ENCODE data around the gene ATRNL1.
"Not testable (repeated sequence)": the region's sequence is repeated elsewhere in the genome, so short reads cannot be mapped to it uniquely, and the experiment has no call there.

ATRNL1 gene

DNA sequence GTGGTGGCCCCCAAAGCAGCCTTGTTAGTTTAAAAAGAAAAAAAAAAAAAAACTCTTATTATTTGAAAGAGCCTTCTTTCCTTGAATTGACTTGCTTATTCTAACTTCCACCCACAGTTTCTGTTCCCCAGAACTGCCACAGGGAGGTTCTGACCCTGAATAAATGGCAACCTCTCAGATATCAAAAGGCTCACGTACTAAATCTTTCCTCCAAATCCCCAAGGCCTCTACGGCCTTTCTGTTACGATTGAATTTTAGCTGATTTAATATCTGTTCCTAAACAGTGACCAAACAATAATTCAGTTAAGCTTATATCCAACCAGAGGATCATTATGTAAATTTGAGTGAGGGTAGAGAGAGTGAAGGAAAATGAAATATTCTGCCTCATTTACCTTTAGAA is 697.1 kb downstream of the ATRNL1 start:
- H3K9me3 Mint-ChIP-seq = no peaks in the 10 kb centered on the region
- no peaks in the 10 kb centered on the region for H3K27me3 Mint-ChIP-seq (ENCODE audit: low read depth)
- no peak overlapping the region for H3K27ac Mint-ChIP-seq
- no peaks in the 10 kb centered on the region for H3K36me3 Mint-ChIP-seq (ENCODE audit: low read depth)
- H3K4me3 Mint-ChIP-seq = no peak overlapping the region
- no peaks in the 10 kb centered on the region for H3K4me1 Mint-ChIP-seq (ENCODE audit: low read depth)

DNA sequence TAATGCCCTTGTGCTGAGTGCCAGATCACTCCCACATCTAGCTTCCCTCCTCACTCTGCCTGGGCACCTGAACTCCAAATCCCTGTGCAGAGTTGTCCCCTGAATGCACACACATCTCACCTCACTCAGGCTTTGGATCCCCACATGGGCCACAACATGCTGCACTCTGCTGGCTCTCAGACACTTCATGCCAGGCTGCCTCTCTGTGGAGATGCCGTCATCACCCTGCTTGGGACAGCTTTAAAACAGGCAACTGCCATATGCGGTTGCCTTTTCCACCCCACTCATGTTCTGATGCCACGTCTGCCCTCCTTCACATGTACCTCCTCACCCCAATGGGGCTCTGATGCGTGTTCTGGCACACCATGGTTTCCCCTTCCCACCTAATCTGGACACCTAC is 702.8 kb downstream of the ATRNL1 start:
- Mint-ChIP-seq H3K9me3 (no peaks in the 10 kb centered on the region), H3K27ac (no peak overlapping the region), H3K4me3 (no peak overlapping the region), H3K4me1 (ENCODE audit: low read depth) (no peaks in the 10 kb centered on the region), H3K27me3 (ENCODE audit: low read depth) (no peaks in the 10 kb centered on the region), H3K36me3 (ENCODE audit: low read depth) (no peaks in the 10 kb centered on the region)

- no peaks in the 10 kb centered on the region for H3K36me3 Mint-ChIP-seq (ENCODE audit: low read depth)
- H3K27ac Mint-ChIP-seq = no peak overlapping the region
- no peaks in the 10 kb centered on the region for H3K4me1 Mint-ChIP-seq (ENCODE audit: low read depth)
These were observed 708.3 kb downstream of the ATRNL1 start for GRCh38 chr10:115801457-115801856.

DNA sequence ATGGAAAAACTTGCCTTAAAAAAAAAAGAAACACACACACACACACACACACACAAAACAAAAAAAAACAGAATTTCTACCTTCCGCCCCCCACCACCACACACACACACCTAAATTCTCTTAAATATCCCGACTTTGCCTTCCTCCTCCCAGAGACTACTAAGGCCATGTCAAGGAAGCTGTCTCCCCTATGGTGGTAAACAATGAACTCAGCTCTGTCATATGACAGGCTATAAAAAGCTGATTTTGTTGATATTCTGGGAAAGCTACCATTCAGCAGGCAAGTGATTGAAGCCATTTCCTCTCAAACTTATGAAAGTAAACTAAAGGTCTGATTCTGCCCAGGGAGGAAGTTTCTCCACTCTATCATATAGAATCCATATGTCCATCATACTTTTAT is 708.8 kb downstream of the ATRNL1 start:
- Mint-ChIP-seq H3K4me3 (no peak overlapping the region), H3K36me3 (ENCODE audit: low read depth) (no peaks in the 10 kb centered on the region), H3K4me1 (ENCODE audit: low read depth) (no peaks in the 10 kb centered on the region), H3K9me3 (no peaks in the 10 kb centered on the region), H3K27me3 (ENCODE audit: low read depth) (no peaks in the 10 kb centered on the region), H3K27ac (no peak overlapping the region)

More at GRCh38 chr10:115801457-115801856, 708.3 kb downstream of the ATRNL1 start:
- no peaks in the 10 kb centered on the region for H3K9me3 Mint-ChIP-seq
- H3K4me3 Mint-ChIP-seq = no peak overlapping the region
- no peaks in the 10 kb centered on the region for H3K27me3 Mint-ChIP-seq (ENCODE audit: low read depth)

- Mint-ChIP-seq H3K36me3 (ENCODE audit: low read depth) (no peaks in the 10 kb centered on the region), H3K4me3 (no peak overlapping the region), H3K4me1 (ENCODE audit: low read depth) (no peaks in the 10 kb centered on the region), H3K27me3 (ENCODE audit: low read depth) (no peaks in the 10 kb centered on the region), H3K9me3 (no peaks in the 10 kb centered on the region), H3K27ac (no peak overlapping the region)
These were observed 709.7 kb downstream of the ATRNL1 start for GRCh38 chr10:115802911-115803310.

- Mint-ChIP-seq H3K4me1 (ENCODE audit: low read depth) (no peaks in the 10 kb centered on the region), H3K4me3 (no peak overlapping the region), H3K27me3 (ENCODE audit: low read depth) (no peaks in the 10 kb centered on the region), H3K27ac (no peak overlapping the region), H3K36me3 (ENCODE audit: low read depth) (no peaks in the 10 kb centered on the region), H3K9me3 (no peaks in the 10 kb centered on the region)
These were observed 721.4 kb downstream of the ATRNL1 start for GRCh38 chr10:115814542-115814941.

DNA sequence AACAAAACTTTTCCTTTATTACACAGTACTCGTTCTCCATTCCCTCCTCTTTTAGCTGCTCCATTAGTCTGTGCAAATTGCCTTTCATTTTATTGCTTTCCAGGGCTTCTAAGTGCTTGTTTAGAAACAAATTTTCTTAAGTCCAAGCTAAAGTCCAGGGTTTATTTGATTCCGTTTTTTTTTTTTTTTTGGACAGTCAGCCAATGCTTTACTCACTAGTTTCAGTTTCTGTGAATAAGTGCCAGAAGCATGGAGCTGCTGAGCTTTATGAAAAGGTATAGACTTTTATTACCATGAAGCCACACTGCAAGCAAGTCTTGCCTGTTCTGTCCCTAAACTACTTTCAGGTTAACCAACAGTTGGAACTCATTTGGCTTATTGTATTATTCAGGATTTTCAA is 724.8 kb downstream of the ATRNL1 start:
- Mint-ChIP-seq H3K4me1 (ENCODE audit: low read depth) (no peaks in the 10 kb centered on the region), H3K27ac (no peak overlapping the region), H3K27me3 (ENCODE audit: low read depth) (no peaks in the 10 kb centered on the region)

GRCh38 chr10:115826396-115826795 is 733.2 kb downstream of the ATRNL1 start:
- H3K27me3 Mint-ChIP-seq (ENCODE audit: low read depth) = no peaks in the 10 kb centered on the region

More for the DNA sequence above, 724.8 kb downstream of the ATRNL1 start:
- H3K36me3 Mint-ChIP-seq (ENCODE audit: low read depth) = no peaks in the 10 kb centered on the region
- H3K9me3 Mint-ChIP-seq = peaks cover 9% of the 10 kb centered on the region
- H3K4me3 Mint-ChIP-seq = no peak overlapping the region

DNA sequence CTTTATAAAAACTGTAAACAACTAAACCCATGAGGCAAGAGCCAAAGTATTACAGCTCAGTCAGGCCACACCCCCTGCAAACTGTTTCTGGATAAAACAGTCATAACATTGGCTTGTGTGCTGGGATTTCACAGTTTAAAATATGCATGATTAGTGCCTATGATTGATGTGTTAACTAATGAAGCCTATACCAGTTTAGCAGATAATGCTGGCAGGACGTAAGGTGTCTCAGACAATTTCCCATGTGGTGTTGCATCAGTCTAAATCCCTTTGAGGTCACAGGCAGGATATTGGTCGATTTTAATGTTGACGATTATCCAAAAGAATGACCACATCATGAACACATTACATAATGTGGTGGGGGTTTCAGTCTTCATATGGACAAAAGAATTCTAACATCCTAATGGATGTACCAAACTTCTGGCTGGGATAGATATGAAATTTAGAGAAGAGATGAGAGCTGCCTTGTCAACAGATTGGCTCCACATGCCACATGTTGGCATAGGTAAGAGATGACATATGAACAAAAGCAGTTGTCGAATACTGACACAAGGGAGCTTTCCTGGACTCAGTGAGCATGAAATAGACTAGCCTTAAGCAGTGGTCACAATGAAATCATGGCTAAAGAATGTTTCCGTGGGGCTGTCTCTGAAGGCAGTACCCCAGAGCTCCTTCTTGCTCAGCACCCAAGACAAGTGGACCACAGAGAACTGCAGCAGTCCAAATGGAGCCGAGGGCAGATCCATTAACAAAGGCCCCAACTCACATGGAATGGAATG is 734.3 kb downstream of the ATRNL1 start:
- no peaks in the 10 kb centered on the region for H3K27me3 Mint-ChIP-seq (ENCODE audit: low read depth)
- no peak overlapping the region for H3K4me3 Mint-ChIP-seq
- no peaks in the 10 kb centered on the region for H3K36me3 Mint-ChIP-seq (ENCODE audit: low read depth)
- peaks cover 22% of the 10 kb centered on the region for H3K9me3 Mint-ChIP-seq
- no peaks in the 10 kb centered on the region for H3K4me1 Mint-ChIP-seq (ENCODE audit: low read depth)
- H3K27ac Mint-ChIP-seq = no peak overlapping the region

More at GRCh38 chr10:115826396-115826795, 733.2 kb downstream of the ATRNL1 start:
- no peaks in the 10 kb centered on the region for H3K36me3 Mint-ChIP-seq (ENCODE audit: low read depth)
- H3K9me3 Mint-ChIP-seq = peaks cover 28% of the 10 kb centered on the region
- H3K4me1 Mint-ChIP-seq (ENCODE audit: low read depth) = no peaks in the 10 kb centered on the region
- H3K4me3 Mint-ChIP-seq = no peak overlapping the region
- H3K27ac Mint-ChIP-seq = no peak overlapping the region

GRCh38 chr10:115828182-115828581 is 735.0 kb downstream of the ATRNL1 start:
- H3K9me3 Mint-ChIP-seq = peaks cover 20% of the 10 kb centered on the region
- H3K36me3 Mint-ChIP-seq (ENCODE audit: low read depth); H3K4me1 Mint-ChIP-seq (ENCODE audit: low read depth); H3K4me3 Mint-ChIP-seq; H3K27me3 Mint-ChIP-seq (ENCODE audit: low read depth); H3K27ac Mint-ChIP-seq: not testable (repeated sequence)

DNA sequence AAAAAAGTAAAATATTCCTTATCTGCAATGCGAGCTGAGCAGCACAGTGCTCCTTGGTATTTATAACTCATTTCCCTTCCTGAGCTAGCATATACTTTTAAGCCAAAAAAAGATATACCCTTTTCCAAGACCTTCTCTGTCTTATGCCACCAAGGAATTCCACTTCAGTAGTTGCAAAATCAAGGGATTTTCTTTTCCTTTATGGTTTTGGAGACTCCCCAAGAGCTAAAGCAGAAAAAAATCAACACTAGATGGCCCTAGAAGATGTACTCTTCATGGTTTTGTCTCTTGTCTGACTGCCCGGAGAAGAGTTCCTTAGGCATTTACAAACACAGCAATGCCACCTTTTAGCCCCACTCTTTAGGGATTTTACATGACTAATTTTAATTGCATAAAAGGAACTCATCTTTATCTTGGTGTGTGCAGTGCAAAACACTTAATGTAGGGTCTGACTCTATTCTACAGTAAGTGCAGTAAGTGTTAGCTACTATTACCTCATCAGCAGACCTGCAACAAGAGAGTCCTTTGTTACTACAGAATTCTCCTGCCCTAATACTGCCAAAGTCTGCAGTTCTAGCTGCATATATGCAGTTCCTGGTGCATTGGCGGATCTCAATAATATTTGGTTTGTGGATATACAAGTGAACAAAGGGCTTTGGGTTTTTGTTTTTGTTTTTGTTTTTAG is 736.5 kb downstream of the ATRNL1 start:
- Mint-ChIP-seq H3K9me3 (peaks cover 10% of the 10 kb centered on the region), H3K36me3 (ENCODE audit: low read depth) (no peaks in the 10 kb centered on the region)

DNA sequence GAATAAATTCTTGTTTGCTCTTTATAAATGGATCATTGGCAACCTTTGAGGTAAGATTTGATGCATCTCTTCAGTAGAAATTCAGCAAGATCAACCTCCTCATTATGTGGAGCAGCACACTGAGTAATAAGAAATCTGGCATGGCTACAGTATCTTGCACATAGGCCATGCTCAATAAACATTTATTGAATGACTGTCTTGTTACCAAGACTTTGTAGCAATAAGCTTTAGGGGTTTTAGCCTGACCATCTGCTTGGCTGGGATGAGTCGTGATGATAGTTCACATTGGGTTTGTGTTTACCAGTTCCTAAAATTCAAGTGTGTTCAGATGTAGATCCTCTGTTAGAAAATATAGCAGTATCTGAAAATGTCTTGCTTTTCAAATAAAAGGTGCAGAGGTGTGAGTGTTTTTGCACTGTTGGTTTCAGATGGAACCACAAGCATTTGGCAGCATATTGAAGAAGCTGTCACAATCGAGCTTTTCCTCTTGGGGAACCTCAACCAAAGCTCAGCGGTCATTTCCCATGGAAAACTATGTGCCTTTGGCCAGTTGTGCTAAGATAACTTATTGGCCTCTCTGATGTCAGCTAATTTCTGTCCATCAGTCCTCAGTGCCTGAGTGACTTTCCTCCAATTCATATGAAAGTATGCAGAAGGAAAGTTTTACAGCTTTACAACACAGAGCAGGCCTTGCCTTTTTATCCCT is 737.3 kb downstream of the ATRNL1 start:
- Mint-ChIP-seq H3K4me1 (ENCODE audit: low read depth) (no peaks in the 10 kb centered on the region), H3K27ac (no peak overlapping the region)

More for the DNA sequence above, 736.5 kb downstream of the ATRNL1 start:
- no peak overlapping the region for H3K27ac Mint-ChIP-seq
- no peaks in the 10 kb centered on the region for H3K4me1 Mint-ChIP-seq (ENCODE audit: low read depth)
- no peak overlapping the region for H3K4me3 Mint-ChIP-seq
- no peaks in the 10 kb centered on the region for H3K27me3 Mint-ChIP-seq (ENCODE audit: low read depth)

GRCh38 chr10:115831016-115831415 is 737.9 kb downstream of the ATRNL1 start:
- no peaks in the 10 kb centered on the region for H3K36me3 Mint-ChIP-seq (ENCODE audit: low read depth)
- H3K4me3 Mint-ChIP-seq = no peak overlapping the region
- no peaks in the 10 kb centered on the region for H3K4me1 Mint-ChIP-seq (ENCODE audit: low read depth)
- no peak overlapping the region for H3K27ac Mint-ChIP-seq
- no peaks in the 10 kb centered on the region for H3K27me3 Mint-ChIP-seq (ENCODE audit: low read depth)
- H3K9me3 Mint-ChIP-seq = no peaks in the 10 kb centered on the region

More for the DNA sequence above, 737.3 kb downstream of the ATRNL1 start:
- H3K4me3 Mint-ChIP-seq = no peak overlapping the region
- H3K27me3 Mint-ChIP-seq (ENCODE audit: low read depth) = no peaks in the 10 kb centered on the region
- no peaks in the 10 kb centered on the region for H3K36me3 Mint-ChIP-seq (ENCODE audit: low read depth)
- H3K9me3 Mint-ChIP-seq = peaks cover 3% of the 10 kb centered on the region

DNA sequence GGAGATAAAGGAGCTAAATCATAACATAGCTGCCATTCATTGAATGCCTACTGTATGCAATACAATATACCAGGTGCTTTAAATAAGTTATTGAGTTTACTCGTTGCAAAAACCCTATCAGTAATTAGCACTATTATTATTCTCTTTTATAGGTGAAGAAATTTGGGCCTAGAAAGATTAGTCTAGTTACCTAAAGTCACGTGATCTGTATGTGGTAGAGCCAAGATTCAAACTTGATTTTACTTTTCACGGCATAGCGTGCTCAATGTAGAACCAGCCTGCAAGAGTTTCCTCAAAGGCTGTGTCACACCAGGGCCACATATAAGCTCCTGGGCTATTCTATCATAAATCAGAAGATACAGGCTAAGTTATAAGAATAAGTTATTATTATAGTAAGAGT is 740.0 kb downstream of the ATRNL1 start:
- Mint-ChIP-seq H3K4me3 (no peak overlapping the region), H3K9me3 (no peaks in the 10 kb centered on the region), H3K36me3 (ENCODE audit: low read depth) (no peaks in the 10 kb centered on the region), H3K27ac (no peak overlapping the region), H3K4me1 (ENCODE audit: low read depth) (no peaks in the 10 kb centered on the region), H3K27me3 (ENCODE audit: low read depth) (no peaks in the 10 kb centered on the region)

DNA sequence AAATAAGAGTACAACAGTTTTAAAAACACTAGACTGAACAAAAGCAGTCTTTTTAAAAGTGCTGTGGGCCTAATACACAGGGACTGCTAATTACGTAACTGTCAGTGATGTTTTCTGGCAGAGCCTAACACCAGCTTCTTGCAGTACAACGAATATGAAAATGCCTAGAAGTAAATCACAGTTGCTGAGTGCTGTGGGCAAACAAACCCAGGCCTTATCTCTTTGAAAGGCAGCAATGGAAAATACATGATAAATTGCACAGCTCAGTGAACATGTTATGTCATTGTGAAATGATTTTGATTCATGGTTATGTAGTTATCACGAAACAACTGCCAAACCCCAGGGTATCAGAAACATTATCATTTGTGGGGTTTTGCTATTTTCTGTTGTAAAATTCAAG is 751.4 kb downstream of the ATRNL1 start:
- Mint-ChIP-seq H3K36me3 (ENCODE audit: low read depth) (no peaks in the 10 kb centered on the region), H3K4me3 (no peak overlapping the region), H3K4me1 (ENCODE audit: low read depth) (no peaks in the 10 kb centered on the region), H3K27ac (no peak overlapping the region), H3K9me3 (no peaks in the 10 kb centered on the region), H3K27me3 (ENCODE audit: low read depth) (no peaks in the 10 kb centered on the region)

Data from T-helper 1 cell treated with Interleukin-12 subunit alpha and Interleukin-12 subunit beta and Interleukin-4 antibody, amounts not matched to agents 30 μg/mL and 1 μg/mL, for 36 hours (primary cell).